Panc1 (cell line): ENCODE results near the gene BHLHE23. TPM values are rescaled to one million over a fixed set of nuclear protein-coding genes. Genes with fewer than 3 reads are reported as not detected.

Experiments used
- ATAC-seq: fragments of 200-7000 bp; cut with Tn5 transposase; 2 replicates; pipeline ENCODE4 v1.9.1; 2020; ENCODE audit warnings: mild to moderate bottlenecking, moderate library complexity
- BruUV-seq: library from RNA; stranded (reverse); fragments of 400-500 nt; replicated peaks from 2 replicates; lab custom pipeline; 2021; lab: Mats Ljungman, UMichigan
- CTCF ChIA-PET: fragments of 300-600 bp; sonication (Branson Sonifier 250); formaldehyde crosslinking; loops from one replicate; lab custom pipeline; 2022; ENCODE audit warnings: antibody characterized with exemption; lab: Charles Lee
- POLR2A ChIA-PET: fragments of 300-600 bp; sonication (Branson Sonifier 250); formaldehyde crosslinking; loops from one replicate; lab custom pipeline; 2022; ENCODE audit warnings: antibody characterized with exemption; lab: Charles Lee
- DNase-seq: peaks from one replicate; pipeline ENCODE4 v3.0.0-alpha.2; 2010; ENCODE audit warnings: low read depth, low spot score
- H3K27ac ChIP-seq: 2 replicates; pipeline ENCODE4 v1.5.1; 2011; ENCODE audit warnings: mild to moderate bottlenecking, low read length, inconsistent platforms
- H3K27me3 ChIP-seq: fragments of 200-500 bp; sonication (Bioruptor generic); 2 replicates; pipeline ENCODE4 v1.6.0; 2014; ENCODE audit warnings: low read length, inconsistent platforms; ENCODE audit not compliant: control insufficient read depth, insufficient read depth
- H3K36me3 ChIP-seq: fragments of 200-500 bp; sonication (Bioruptor generic); 2 replicates; pipeline ENCODE4 v1.5.1; 2014; ENCODE audit warnings: inconsistent platforms, mild to moderate bottlenecking, low read length, moderate library complexity; ENCODE audit not compliant: control insufficient read depth, insufficient read depth
- H3K4me1 ChIP-seq: 2 replicates; pipeline ENCODE4 v1.5.1; 2011; ENCODE audit warnings: inconsistent platforms, mild to moderate bottlenecking, low read length, moderate library complexity; ENCODE audit not compliant: control insufficient read depth, insufficient read depth
- H3K4me3 ChIP-seq, 2 experiments: 2 replicates each; pipeline ENCODE4 v1.5.1; 2011 to 2012; ENCODE audit warnings: low read depth in 2 of 2, low read length in 2 of 2, mild to moderate bottlenecking in 2 of 2, inconsistent platforms in 1 of 2, moderate library complexity in 1 of 2
- H3K9me3 ChIP-seq: fragments of 200-500 bp; sonication (Bioruptor generic); 2 replicates; pipeline ENCODE4 v1.5.1; 2014; ENCODE audit warnings: low read depth, mild to moderate bottlenecking, inconsistent platforms, low read length, moderate library complexity; ENCODE audit not compliant: control insufficient read depth, insufficient read depth
- POLR2AphosphoS5 ChIP-seq: IDR thresholded peaks from 2 replicates; pipeline ENCODE4 v1.6.1; 2012; ENCODE audit warnings: mild to moderate bottlenecking, low read depth, low read length, moderate library complexity
- SIN3A ChIP-seq: IDR thresholded peaks from 2 replicates; pipeline ENCODE4 v1.6.1; 2012; ENCODE audit warnings: low read depth, mild to moderate bottlenecking, low read length, moderate library complexity, borderline replicate concordance; ENCODE audit not compliant: insufficient read depth
- TCF7L2 ChIP-seq: IDR thresholded peaks from 2 replicates; pipeline ENCODE4 v1.6.1; 2011; ENCODE audit warnings: mild to moderate bottlenecking, low read depth, low read length, inconsistent platforms
- in situ Hi-C: cut with HindIII; loops from 2 replicates; pipeline ENCODE4 v1.10.0; 2016; ENCODE audit warnings: low sequenced_read_pairs, low pct_unique_long_range_greater_than_20kb
- intact Hi-C: fragments of 100-400 bp; cut with micrococcal nuclease; formaldehyde crosslinking; loops from one replicate; pipeline ENCODE4 v1.10.0; 2022; ENCODE audit not compliant: unreplicated experiment
- total RNA-seq: library from RNA; stranded (reverse); gene quantifications from one replicate; pipeline ENCODE4 v1.2.1, GENCODE V29; 2021; ENCODE audit not compliant: unreplicated experiment
- TF ChIP-seq, protein P1 (sequence below), 2 experiments: IDR thresholded peaks; 2 replicates each; pipeline ENCODE4 v1.6.1; 2011 to 2012; ENCODE audit warnings: low read depth in 2 of 2, control low read depth in 1 of 2, low read length in 1 of 2, mild to moderate bottlenecking in 1 of 2, moderate library complexity in 1 of 2; ENCODE audit not compliant: insufficient read depth in 1 of 2
- TF ChIP-seq, protein P2 (sequence below): fragments of 450-650 bp; IDR thresholded peaks from 2 replicates; pipeline ENCODE4 v1.5.1; 2017; ENCODE audit warnings: mild to moderate bottlenecking

BHLHE23 gene
- total RNA-seq, 1 experiment from 2014 or later = not detected

DNA sequence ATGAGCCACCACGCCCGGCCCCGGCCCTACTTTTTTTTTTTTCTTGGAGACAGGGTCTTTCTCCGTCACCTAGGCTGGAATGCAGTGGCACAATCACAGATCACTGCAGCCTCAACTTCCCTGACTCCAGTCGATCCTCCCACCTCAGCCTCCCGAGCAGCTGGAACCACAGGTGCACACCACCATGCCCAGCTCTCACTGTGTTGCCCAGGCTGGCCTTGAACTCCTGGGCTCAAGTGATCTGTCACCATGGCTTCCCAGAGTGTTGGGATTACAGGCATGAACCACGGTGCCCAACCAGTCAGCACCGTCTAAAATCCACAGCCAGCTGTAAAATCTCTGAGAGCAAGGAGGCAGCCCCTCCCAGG is 36.8 kb downstream of the BHLHE23 start:
- ATAC-seq = no peak
- BruUV-seq = no TSS peak
- no peaks in the 10 kb centered on the region for H3K36me3 ChIP-seq
- ChIA-PET POLR2A (no interaction called here), CTCF (no interaction called here)
- H3K27me3 ChIP-seq = no peaks in the 10 kb centered on the region
- TF ChIP-seq, protein P1, sequence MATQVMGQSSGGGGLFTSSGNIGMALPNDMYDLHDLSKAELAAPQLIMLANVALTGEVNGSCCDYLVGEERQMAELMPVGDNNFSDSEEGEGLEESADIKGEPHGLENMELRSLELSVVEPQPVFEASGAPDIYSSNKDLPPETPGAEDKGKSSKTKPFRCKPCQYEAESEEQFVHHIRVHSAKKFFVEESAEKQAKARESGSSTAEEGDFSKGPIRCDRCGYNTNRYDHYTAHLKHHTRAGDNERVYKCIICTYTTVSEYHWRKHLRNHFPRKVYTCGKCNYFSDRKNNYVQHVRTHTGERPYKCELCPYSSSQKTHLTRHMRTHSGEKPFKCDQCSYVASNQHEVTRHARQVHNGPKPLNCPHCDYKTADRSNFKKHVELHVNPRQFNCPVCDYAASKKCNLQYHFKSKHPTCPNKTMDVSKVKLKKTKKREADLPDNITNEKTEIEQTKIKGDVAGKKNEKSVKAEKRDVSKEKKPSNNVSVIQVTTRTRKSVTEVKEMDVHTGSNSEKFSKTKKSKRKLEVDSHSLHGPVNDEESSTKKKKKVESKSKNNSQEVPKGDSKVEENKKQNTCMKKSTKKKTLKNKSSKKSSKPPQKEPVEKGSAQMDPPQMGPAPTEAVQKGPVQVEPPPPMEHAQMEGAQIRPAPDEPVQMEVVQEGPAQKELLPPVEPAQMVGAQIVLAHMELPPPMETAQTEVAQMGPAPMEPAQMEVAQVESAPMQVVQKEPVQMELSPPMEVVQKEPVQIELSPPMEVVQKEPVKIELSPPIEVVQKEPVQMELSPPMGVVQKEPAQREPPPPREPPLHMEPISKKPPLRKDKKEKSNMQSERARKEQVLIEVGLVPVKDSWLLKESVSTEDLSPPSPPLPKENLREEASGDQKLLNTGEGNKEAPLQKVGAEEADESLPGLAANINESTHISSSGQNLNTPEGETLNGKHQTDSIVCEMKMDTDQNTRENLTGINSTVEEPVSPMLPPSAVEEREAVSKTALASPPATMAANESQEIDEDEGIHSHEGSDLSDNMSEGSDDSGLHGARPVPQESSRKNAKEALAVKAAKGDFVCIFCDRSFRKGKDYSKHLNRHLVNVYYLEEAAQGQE (IDR thresholded peaks at IDR 0.05; ENCODE audit: insufficient read depth in 1 of 2, low read depth in 2 of 2, low read length in 1 of 2) = no peak
- TF ChIP-seq, protein P2, sequence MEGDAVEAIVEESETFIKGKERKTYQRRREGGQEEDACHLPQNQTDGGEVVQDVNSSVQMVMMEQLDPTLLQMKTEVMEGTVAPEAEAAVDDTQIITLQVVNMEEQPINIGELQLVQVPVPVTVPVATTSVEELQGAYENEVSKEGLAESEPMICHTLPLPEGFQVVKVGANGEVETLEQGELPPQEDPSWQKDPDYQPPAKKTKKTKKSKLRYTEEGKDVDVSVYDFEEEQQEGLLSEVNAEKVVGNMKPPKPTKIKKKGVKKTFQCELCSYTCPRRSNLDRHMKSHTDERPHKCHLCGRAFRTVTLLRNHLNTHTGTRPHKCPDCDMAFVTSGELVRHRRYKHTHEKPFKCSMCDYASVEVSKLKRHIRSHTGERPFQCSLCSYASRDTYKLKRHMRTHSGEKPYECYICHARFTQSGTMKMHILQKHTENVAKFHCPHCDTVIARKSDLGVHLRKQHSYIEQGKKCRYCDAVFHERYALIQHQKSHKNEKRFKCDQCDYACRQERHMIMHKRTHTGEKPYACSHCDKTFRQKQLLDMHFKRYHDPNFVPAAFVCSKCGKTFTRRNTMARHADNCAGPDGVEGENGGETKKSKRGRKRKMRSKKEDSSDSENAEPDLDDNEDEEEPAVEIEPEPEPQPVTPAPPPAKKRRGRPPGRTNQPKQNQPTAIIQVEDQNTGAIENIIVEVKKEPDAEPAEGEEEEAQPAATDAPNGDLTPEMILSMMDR = no peak
- no peak overlapping the region for H3K27ac ChIP-seq
- no peaks in the 10 kb centered on the region for H3K9me3 ChIP-seq
- no peak for DNase-seq
- no peaks in the 10 kb centered on the region; the same call in 1 of the 2 replicates for H3K4me1 ChIP-seq
- no peak overlapping the region for H3K4me3 ChIP-seq
- in situ Hi-C loops (no loop called here), intact Hi-C loops (no loop called here)

DNA sequence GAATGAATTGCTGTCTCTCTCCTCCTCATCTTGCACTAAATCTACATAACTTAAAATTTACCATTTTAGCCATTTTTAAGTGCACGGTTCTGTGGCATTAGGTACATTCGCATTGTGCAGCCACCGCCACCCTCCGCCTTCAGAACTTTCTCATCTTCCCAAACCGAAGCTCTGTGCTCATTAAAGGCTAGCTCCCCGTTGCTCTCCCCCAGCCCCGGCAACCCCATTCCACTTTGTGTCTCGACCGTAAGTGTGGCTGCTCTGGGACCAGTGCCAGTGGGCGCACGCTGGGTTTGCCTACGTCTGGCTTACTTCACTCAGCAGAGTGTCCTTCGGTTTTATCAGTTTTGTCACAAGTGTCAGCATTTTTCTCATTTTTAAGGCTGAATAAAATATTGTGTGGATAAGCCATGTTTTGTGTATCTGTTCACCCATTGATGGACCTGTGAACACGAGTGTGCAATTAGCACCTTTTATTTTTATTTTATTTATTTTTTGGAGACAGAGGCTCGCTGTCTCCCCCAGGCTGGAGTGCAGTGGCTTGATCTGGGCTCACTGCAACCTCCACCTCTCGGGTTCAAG is 37.5 kb downstream of the BHLHE23 start:
- in situ Hi-C loops (no loop called here), intact Hi-C loops (no loop called here)
- BruUV-seq = no TSS peak
- H3K27me3 ChIP-seq = no peaks in the 10 kb centered on the region
- H3K4me1 ChIP-seq = no peaks in the 10 kb centered on the region; the same call in 1 of the 2 replicates
- H3K9me3 ChIP-seq = no peaks in the 10 kb centered on the region
- no peak overlapping the region for H3K27ac ChIP-seq
- H3K4me3 ChIP-seq = no peak overlapping the region
- TF ChIP-seq, protein P1 (IDR thresholded peaks at IDR 0.05; ENCODE audit: insufficient read depth in 1 of 2, low read depth in 2 of 2, low read length in 1 of 2) = no peak
- TF ChIP-seq TCF7L2 = no peak
- TF ChIP-seq, protein P2 = no peak
- TF ChIP-seq POLR2AphosphoS5 = no peak
- no peak for TF ChIP-seq SIN3A
- CTCF ChIA-PET = no interaction called here
- H3K36me3 ChIP-seq = no peaks in the 10 kb centered on the region
- POLR2A ChIA-PET = no interaction called here
- DNase-seq (no peak), ATAC-seq (no peak)
